Glomerular endothelial cell (primary cell): Measurements from ENCODE around the gene SPDYE17. TPM values are rescaled to one million over a fixed set of nuclear protein-coding genes. Genes with fewer than 3 reads are reported as not detected.
"Not testable (repeated sequence)": the region's sequence is repeated elsewhere in the genome, so short reads cannot be mapped to it uniquely, and the experiment has no call there.

Source experiments
- DNase-seq: peaks from one replicate; pipeline ENCODE4 v3.0.0-alpha.2; 2011; ENCODE audit warnings: low read depth, low spot score; ENCODE audit errors: extremely low read depth
- total RNA-seq: library from RNA; depleted of rRNA; stranded (reverse); fragments of >200 nt; gene quantifications from 2 replicates; pipeline ENCODE4 v1.2.3, GENCODE V29; 2015

The SPDYE17 gene, protein sequence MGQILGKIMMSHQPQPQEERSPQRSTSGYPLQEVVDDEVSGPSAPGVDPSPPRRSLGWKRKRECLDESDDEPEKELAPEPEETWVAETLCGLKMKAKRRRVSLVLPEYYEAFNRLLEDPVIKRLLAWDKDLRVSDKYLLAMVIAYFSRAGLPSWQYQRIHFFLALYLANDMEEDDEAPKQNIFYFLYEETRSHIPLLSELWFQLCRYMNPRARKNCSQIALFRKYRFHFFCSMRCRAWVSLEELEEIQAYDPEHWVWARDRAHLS
- total RNA-seq = not detected in 2 replicates

GRCh38 chr7:77032261-77032660, at the start of gene SPDYE17:
TSS of gene SPDYE17 (minus strand) at chr7:77032361. CDS start at chr7:77030570, 1,791 bp downstream.
- not testable (repeated sequence) for DNase-seq

DNA sequence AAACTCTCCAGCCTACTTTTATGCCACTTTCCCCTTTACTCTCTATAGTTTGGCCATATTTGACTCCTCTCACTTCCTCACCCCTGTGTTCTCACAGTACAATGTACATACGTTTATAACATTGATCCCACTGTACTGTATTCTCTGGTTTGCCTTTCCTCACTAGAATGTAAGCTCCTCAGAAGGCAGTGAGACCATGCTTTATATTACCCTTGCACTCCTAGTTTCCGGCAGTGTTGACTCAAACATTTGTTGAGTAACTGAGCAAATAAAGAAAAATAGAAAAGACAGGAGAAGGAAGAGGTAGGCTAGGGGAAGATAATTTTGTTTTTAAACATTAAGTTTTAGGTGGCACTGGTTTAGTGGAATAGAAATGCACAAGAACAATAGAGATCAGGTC, 48.1 kb upstream of the SPDYE17 start:
- DNase-seq = not testable (repeated sequence)

GRCh38 chr7:77079624-77080023, 47.5 kb upstream of the SPDYE17 start:
- not testable (repeated sequence) for DNase-seq

- DNase-seq = not testable (repeated sequence)
These were observed 47.0 kb upstream of the SPDYE17 start for GRCh38 chr7:77079112-77079511.

GRCh38 chr7:77077060-77077459, 44.9 kb upstream of the SPDYE17 start:
- not testable (repeated sequence) for DNase-seq

- DNase-seq = not testable (repeated sequence)
These were observed 42.7 kb upstream of the SPDYE17 start for GRCh38 chr7:77074786-77075396.

DNA sequence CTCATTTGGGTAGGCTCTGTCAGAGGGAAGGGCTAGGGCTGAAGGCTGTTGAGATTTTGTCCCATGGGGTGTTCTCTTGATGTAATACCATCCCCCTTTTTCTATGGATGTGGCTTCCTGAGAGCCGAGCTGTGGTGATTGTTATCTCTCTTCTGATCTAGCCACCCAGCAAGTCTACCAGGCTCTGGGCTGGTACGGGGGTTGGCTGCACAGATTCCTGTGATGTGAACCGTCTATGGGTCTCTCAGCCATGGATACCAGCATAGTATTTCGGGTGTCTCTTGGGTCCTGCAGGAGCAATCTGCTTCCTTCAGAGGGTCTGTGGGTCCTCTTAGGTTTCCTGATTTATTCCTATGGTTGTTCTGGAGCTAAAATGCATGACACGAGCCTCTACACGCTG, 38.9 kb upstream of the SPDYE17 start:
- not testable (repeated sequence) for DNase-seq

GRCh38 chr7:77065869-77066268, 33.7 kb upstream of the SPDYE17 start:
- DNase-seq = not testable (repeated sequence)

GRCh38 chr7:77063732-77064131, 31.6 kb upstream of the SPDYE17 start:
- DNase-seq = not testable (repeated sequence)

- not testable (repeated sequence) for DNase-seq
These were observed 30.4 kb upstream of the SPDYE17 start, which contains the start of gene SPDYE18 for GRCh38 chr7:77062557-77062956. TSS of gene SPDYE18 (minus strand) at chr7:77062558. CDS start at chr7:77060512, 2,046 bp downstream.

- DNase-seq = not testable (repeated sequence)
These were observed 5.8 kb downstream of the SPDYE17 start for GRCh38 chr7:77026349-77026748.

- DNase-seq = peak; percentile 60
These were observed 22.0 kb downstream of the SPDYE17 start for GRCh38 chr7:77010074-77010680.

DNA sequence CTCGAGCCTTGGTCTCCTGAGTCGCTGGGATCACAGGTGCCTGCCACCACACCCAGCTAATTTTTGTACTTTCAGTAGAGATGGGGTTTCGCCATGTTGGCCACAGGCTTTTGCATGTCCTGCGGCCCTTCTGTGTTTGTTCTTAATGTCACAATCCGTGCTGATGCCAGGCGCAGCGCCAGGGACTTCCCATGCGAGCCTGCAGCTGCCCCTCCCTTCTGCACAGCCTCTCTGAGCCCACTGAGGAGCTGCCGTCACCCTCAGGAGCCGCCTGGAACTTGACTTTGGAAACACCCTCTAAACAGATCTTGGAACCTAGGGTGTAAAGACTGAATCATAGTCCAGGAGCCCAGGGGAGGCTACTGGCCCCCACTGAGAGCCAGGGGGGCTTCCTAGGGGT, 24.2 kb downstream of the SPDYE17 start:
- not testable (repeated sequence) for DNase-seq

GRCh38 chr7:77006127-77007110, 25.7 kb downstream of the SPDYE17 start:
- DNase-seq = not testable (repeated sequence)

GRCh38 chr7:77005461-77006057, 26.6 kb downstream of the SPDYE17 start:
- DNase-seq = not testable (repeated sequence)

- DNase-seq = not testable (repeated sequence)
These were observed 28.0 kb downstream of the SPDYE17 start for GRCh38 chr7:77004151-77004550.

- not testable (repeated sequence) for DNase-seq
These were observed 28.9 kb downstream of the SPDYE17 start for GRCh38 chr7:77003241-77003640.

DNA sequence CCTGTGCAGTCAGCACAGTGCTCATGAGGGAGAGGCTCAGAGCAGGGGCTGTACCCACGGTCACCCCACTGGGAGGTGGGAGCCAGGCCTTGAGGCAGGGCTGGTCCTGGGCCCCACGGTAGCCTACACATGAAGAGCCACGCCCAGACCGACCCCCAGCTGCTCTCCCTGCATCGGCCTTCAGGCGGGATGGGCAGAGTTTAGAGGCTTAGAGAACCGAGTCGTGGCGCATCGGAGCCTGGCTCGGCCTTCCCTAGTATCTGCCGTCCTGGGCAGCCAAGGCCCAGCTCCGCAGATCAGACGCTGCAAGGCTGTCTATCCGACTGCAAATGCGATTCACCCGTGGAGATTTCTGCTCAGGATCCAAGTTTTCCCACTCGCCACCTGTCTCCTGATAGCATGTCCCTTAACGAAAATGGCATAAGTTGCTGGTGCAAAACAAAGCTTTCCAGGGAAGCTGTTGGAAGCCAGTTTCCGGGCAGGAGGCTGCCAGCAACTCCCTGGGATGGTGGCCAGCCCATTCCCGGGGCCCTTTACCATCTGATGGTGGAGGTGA, 29.4 kb downstream of the SPDYE17 start:
- not testable (repeated sequence) for DNase-seq

DNA sequence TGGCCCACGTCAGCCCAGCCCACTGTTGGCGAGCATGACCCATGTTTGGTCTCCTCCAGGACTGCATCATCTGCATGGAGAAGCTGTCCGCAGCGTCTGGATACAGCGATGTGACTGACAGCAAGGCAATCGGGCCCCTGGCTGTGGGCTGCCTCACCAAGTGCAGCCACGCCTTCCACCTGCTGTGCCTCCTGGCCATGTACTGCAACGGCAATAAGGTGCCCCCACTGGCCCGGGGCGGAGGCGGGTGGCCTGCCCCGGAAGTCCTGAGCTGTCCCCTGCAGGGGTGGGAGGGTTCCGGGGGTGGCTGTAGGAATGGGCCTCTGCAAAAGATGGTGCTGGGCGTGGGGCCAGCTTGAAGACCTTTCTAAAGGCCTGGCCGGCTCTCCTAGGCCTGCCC, 30.1 kb downstream of the SPDYE17 start:
- not testable (repeated sequence) for DNase-seq
